A549 (cell line): ENCODE data around the gene UPF2.

ENCODE experiments used
- CHD4 ChIP-seq: fragments of 200-600 bp; sonication (generic); IDR thresholded peaks from 2 replicates; pipeline ENCODE4 v1.6.1; 2016; ENCODE audit warnings: antibody characterized with exemption, mild to moderate bottlenecking, borderline replicate concordance
- EP300 ChIP-seq, 2 experiments: fragments of >200 bp; sonication (Bioruptor Twin); formaldehyde crosslinking; IDR thresholded peaks; 2 replicates in 1 of 2; 3 replicates in 1 of 2; pipeline ENCODE4 v1.6.1; 2016 to 2017
- JUN ChIP-seq, 2 experiments: fragments of >200 bp; sonication (Bioruptor Twin); formaldehyde crosslinking; IDR thresholded peaks; 2 replicates in 1 of 2; 3 replicates in 1 of 2; pipeline ENCODE4 v1.6.1; 2016 to 2017
- JUNB ChIP-seq: fragments of >200 bp; sonication (Bioruptor Twin); formaldehyde crosslinking; IDR thresholded peaks from 2 replicates; pipeline ENCODE4 v1.6.1; 2016
- NR3C1 ChIP-seq: fragments of >200 bp; sonication (Bioruptor Twin); formaldehyde crosslinking; IDR thresholded peaks from 3 replicates; pipeline ENCODE4 v1.6.1; 2017
- POLR2A ChIP-seq: IDR thresholded peaks from 2 replicates; pipeline ENCODE4 v1.6.1; 2012; ENCODE audit warnings: mild to moderate bottlenecking, low read length
- POLR2AphosphoS2 ChIP-seq: conservative IDR thresholded peaks from 2 replicates; pipeline ENCODE4 v1.6.1; 2012; ENCODE audit warnings: low read length, improper control_type of control experiment, inconsistent platforms
- RAD21 ChIP-seq, 2 experiments: fragments of >200 bp in 1 of 2; sonication (Bioruptor Twin) in 1 of 2; formaldehyde crosslinking in 1 of 2; IDR thresholded peaks in 1 of 2; conservative IDR thresholded peaks in 1 of 2; 2 replicates in 1 of 2; 3 replicates in 1 of 2; pipeline ENCODE4 v1.6.1; 2012 to 2018; ENCODE audit warnings: inconsistent platforms in 1 of 2
- REST ChIP-seq: fragments of 200-600 bp; sonication (generic); IDR thresholded peaks from 2 replicates; pipeline ENCODE4 v1.6.1; 2016; ENCODE audit warnings: antibody characterized with exemption, mild to moderate bottlenecking, moderate library complexity
- RNF2 ChIP-seq: fragments of 200-600 bp; sonication (generic); IDR thresholded peaks from 2 replicates; pipeline ENCODE4 v1.6.1; 2016; ENCODE audit warnings: low read depth, mild to moderate bottlenecking, antibody characterized with exemption, moderate library complexity, borderline replicate concordance
- TF ChIP-seq, protein P1 (sequence below): IDR thresholded peaks from 2 replicates; pipeline ENCODE4 v1.6.1; 2012
- TF ChIP-seq, protein P2 (sequence below): fragments of >200 bp; sonication (Bioruptor Twin); formaldehyde crosslinking; IDR thresholded peaks from 3 replicates; pipeline ENCODE4 v1.5.1; 2016
- TF ChIP-seq, protein P3 (sequence below): IDR thresholded peaks from 2 replicates; pipeline ENCODE4 v1.6.1; 2012

GRCh38 chr10:11885437-11886137 is 157.0 kb downstream of the UPF2 start:
- TF ChIP-seq, protein P1, sequence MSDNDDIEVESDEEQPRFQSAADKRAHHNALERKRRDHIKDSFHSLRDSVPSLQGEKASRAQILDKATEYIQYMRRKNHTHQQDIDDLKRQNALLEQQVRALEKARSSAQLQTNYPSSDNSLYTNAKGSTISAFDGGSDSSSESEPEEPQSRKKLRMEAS: no peak
- TF ChIP-seq NR3C1: no peak
- TF ChIP-seq, protein P2, sequence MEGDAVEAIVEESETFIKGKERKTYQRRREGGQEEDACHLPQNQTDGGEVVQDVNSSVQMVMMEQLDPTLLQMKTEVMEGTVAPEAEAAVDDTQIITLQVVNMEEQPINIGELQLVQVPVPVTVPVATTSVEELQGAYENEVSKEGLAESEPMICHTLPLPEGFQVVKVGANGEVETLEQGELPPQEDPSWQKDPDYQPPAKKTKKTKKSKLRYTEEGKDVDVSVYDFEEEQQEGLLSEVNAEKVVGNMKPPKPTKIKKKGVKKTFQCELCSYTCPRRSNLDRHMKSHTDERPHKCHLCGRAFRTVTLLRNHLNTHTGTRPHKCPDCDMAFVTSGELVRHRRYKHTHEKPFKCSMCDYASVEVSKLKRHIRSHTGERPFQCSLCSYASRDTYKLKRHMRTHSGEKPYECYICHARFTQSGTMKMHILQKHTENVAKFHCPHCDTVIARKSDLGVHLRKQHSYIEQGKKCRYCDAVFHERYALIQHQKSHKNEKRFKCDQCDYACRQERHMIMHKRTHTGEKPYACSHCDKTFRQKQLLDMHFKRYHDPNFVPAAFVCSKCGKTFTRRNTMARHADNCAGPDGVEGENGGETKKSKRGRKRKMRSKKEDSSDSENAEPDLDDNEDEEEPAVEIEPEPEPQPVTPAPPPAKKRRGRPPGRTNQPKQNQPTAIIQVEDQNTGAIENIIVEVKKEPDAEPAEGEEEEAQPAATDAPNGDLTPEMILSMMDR: no peak
- TF ChIP-seq POLR2AphosphoS2: no peak
- TF ChIP-seq, protein P3, sequence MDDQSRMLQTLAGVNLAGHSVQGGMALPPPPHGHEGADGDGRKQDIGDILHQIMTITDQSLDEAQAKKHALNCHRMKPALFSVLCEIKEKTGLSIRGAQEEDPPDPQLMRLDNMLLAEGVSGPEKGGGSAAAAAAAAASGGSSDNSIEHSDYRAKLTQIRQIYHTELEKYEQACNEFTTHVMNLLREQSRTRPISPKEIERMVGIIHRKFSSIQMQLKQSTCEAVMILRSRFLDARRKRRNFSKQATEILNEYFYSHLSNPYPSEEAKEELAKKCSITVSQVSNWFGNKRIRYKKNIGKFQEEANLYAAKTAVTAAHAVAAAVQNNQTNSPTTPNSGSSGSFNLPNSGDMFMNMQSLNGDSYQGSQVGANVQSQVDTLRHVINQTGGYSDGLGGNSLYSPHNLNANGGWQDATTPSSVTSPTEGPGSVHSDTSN: no peak
- TF ChIP-seq POLR2A: no peak
- no peak for TF ChIP-seq JUNB
- no peak for TF ChIP-seq RNF2
- TF ChIP-seq EP300 (IDR thresholded peaks at IDR 0.05): no peak
- TF ChIP-seq REST: no peak
- TF ChIP-seq JUN (IDR thresholded peaks at IDR 0.05): no peak
- TF ChIP-seq CHD4: no peak
- no peak for TF ChIP-seq RAD21 (conservative IDR thresholded peaks at IDR 0.05 in 1 of 2, IDR thresholded peaks at IDR 0.05 in 1 of 2)
